Retinal pigment epithelial cell (primary cell): Measurements from ENCODE around the gene TXNDC17.

Source experiments
- DNase-seq: peaks from one replicate; pipeline ENCODE4 v3.0.0-alpha.2; 2010; ENCODE audit warnings: low read depth
- H3K4me3 ChIP-seq: 2 replicates; pipeline ENCODE4 v1.5.1; 2011; ENCODE audit warnings: mild to moderate bottlenecking, low read length, control low read depth, moderate library complexity
- TF ChIP-seq, protein P1 (sequence below): conservative IDR thresholded peaks from 2 replicates; pipeline ENCODE4 v1.5.1; 2011; ENCODE audit warnings: low read depth, low read length, control low read depth, inconsistent platforms

Gene TXNDC17

GRCh38 chr17:6641247-6641863, 495 bp downstream of the TXNDC17 start:
- TF ChIP-seq, protein P1, sequence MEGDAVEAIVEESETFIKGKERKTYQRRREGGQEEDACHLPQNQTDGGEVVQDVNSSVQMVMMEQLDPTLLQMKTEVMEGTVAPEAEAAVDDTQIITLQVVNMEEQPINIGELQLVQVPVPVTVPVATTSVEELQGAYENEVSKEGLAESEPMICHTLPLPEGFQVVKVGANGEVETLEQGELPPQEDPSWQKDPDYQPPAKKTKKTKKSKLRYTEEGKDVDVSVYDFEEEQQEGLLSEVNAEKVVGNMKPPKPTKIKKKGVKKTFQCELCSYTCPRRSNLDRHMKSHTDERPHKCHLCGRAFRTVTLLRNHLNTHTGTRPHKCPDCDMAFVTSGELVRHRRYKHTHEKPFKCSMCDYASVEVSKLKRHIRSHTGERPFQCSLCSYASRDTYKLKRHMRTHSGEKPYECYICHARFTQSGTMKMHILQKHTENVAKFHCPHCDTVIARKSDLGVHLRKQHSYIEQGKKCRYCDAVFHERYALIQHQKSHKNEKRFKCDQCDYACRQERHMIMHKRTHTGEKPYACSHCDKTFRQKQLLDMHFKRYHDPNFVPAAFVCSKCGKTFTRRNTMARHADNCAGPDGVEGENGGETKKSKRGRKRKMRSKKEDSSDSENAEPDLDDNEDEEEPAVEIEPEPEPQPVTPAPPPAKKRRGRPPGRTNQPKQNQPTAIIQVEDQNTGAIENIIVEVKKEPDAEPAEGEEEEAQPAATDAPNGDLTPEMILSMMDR = no peak
- peak overlapping the region; percentile 96 for H3K4me3 ChIP-seq
- no peak for DNase-seq

- no peak for DNase-seq
- TF ChIP-seq, protein P1 = no peak
- H3K4me3 ChIP-seq = no peak overlapping the region
Observed at GRCh38 chr17:6642592-6642991, 1.7 kb downstream of the TXNDC17 start.

DNA sequence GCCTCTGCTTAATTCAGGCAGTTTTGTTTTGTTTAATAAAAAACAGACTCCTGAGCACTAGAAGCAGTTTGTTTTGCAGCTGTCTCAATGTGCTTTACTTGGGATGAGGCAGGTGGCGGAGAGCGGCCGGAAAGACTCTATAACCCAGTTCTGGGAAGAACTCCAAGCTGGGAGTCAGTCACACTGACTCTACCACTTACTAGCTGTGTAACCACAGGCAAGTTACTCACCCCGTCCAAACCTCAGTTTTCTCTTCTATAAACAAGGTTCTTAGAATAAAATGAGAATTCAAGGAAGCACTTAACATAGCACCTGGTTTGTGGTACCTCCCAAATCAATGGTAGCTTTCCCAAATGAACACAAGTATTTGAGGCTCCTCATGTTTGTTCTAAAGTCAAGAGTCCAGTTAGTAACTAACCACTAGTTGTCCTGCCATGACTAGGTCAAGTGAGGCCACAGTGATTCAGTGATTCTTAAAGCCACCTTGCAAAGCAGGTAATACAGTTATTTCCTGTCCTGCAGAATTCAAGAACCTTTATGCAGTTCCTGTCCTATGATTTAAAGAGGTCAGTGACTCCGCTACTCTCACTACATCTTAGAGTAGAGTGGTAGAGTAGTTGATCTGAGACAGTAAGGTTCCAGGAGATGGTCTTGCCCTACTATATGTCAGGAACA, 2.7 kb downstream of the TXNDC17 start:
- no peak overlapping the region for H3K4me3 ChIP-seq
- DNase-seq = no peak
- TF ChIP-seq, protein P1 = no peak

GRCh38 chr17:6648181-6648580, 7.3 kb downstream of the TXNDC17 start:
- no peak for DNase-seq
- no peak overlapping the region for H3K4me3 ChIP-seq
- TF ChIP-seq, protein P1 = no peak

DNA sequence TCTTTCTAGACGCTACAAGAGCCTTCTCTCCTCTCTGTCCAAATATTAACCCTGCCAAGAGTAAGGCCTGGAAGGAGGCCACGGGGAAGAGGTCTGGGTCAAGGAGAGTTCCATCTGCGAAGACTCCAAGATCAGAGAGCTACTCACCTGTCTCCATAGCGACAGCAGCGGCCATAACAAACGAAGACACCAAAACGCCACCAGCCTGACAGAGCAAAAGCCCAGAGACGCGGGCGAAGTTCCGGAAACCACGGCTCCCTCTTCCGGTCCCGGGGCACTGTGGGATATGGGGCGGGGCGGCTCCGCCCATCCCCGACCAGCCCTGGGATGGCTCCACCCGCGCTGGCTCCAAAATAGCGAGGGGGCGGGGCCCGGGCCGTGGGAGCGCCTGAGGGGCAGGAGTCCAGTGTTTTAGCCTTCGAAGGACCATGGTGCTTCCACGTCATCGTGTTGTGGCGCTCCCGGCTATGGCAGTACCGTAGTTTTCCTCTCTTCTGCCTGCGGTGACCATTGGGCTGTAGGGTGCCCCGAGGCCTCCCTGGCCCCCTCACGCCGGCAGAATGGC, 10.6 kb downstream of the TXNDC17 start, which contains the start of the genes C17orf100 and MED31:
Gene C17orf100 (plus strand): TSS at position 409 of the 565 bp plus-strand sequence. CDS start 152 bp downstream, at position 561.
Gene MED31 (minus strand): TSS at position 252 of the 565 bp plus-strand sequence. CDS start 77 bp downstream, at position 175.
- peak within 1 kb of the TSS; percentile 99 for H3K4me3 ChIP-seq
- peak; percentile 52 for DNase-seq
- TF ChIP-seq, protein P1 = no peak

GRCh38 chr17:6651919-6652452, 11.1 kb downstream of the TXNDC17 start:
- TF ChIP-seq, protein P1 = no peak
- H3K4me3 ChIP-seq = peak overlapping the region; percentile 99
- DNase-seq = no peak
